GM21717 (cell line): Measurements from ENCODE around the gene VMP1.
A peak's percentile ranks its signal among the peaks of the same experiment; 100 is the strongest.
"Not testable (repeated sequence)": the region's sequence is repeated elsewhere in the genome, so short reads cannot be mapped to it uniquely, and the experiment has no call there.

Experiments
- ATAC-seq: cut with Tn5 transposase; IDR thresholded peaks from one replicate; pipeline ENCODE4 v1.9.1; 2021; ENCODE audit warnings: mild to moderate bottlenecking, moderate library complexity; ENCODE audit not compliant: unreplicated experiment

VMP1 gene

GRCh38 chr17:59806322-59806721 lies 98.9 kb downstream of the VMP1 start:
- ATAC-seq, result not testable (repeated sequence)

- ATAC-seq, result no peak
Measured at GRCh38 chr17:59807892-59808509, 100.5 kb downstream of the VMP1 start.

GRCh38 chr17:59810894-59811153 lies 103.4 kb downstream of the VMP1 start:
- no peak for ATAC-seq

- ATAC-seq, result no peak
Measured at GRCh38 chr17:59811209-59811608, 103.8 kb downstream of the VMP1 start.

GRCh38 chr17:59812139-59812538 lies 104.7 kb downstream of the VMP1 start:
- ATAC-seq, result no peak

- ATAC-seq, result no peak
Measured at GRCh38 chr17:59814276-59814675, 106.8 kb downstream of the VMP1 start.

GRCh38 chr17:59814685-59815084 lies 107.2 kb downstream of the VMP1 start:
- no peak for ATAC-seq

- no peak for ATAC-seq
Measured at GRCh38 chr17:59815965-59816364, 108.5 kb downstream of the VMP1 start.

- no peak for ATAC-seq
Measured at GRCh38 chr17:59825533-59826322, 118.3 kb downstream of the VMP1 start.

GRCh38 chr17:59826706-59827453 lies 119.4 kb downstream of the VMP1 start:
- ATAC-seq, result no peak

- ATAC-seq, result no peak
Measured at GRCh38 chr17:59827721-59828477, 120.4 kb downstream of the VMP1 start.

GRCh38 chr17:59828478-59828760 lies 121.0 kb downstream of the VMP1 start:
- no peak for ATAC-seq

GRCh38 chr17:59828819-59829216 lies 121.4 kb downstream of the VMP1 start:
- ATAC-seq, result not testable (repeated sequence)

GRCh38 chr17:59829217-59830006 lies 122.0 kb downstream of the VMP1 start:
- ATAC-seq, result peak; percentile 73

GRCh38 chr17:59830007-59830630 lies 122.7 kb downstream of the VMP1 start:
- no peak for ATAC-seq

- ATAC-seq, result no peak
Measured at GRCh38 chr17:59830846-59831486, 123.5 kb downstream of the VMP1 start.

- ATAC-seq, result no peak
Measured at GRCh38 chr17:59832883-59833379, 125.5 kb downstream of the VMP1 start.

- ATAC-seq, result peak; percentile 65
Measured at GRCh38 chr17:59837308-59838051, 130.0 kb downstream of the VMP1 start.
